OCI-LY1 (cell line): ENCODE data around the gene DPH7.

ENCODE experiments used
- EZH2 ChIP-seq: fragments of 200-600 bp; sonication (generic), shearing (Covaris generic); IDR thresholded peaks from 2 replicates; pipeline ENCODE4 v1.8.0; 2017; ENCODE audit warnings: borderline replicate concordance, mixed run types, mild to moderate bottlenecking, antibody characterized with exemption, low read length, moderate library complexity, mixed read lengths
- TF ChIP-seq, protein P1 (sequence below): fragments of 200-600 bp; sonication (generic), shearing (Covaris generic); IDR thresholded peaks from 2 replicates; pipeline ENCODE4 v1.5.1; 2017; ENCODE audit warnings: mild to moderate bottlenecking, antibody characterized with exemption, low read length, moderate library complexity, mixed read lengths

DNA sequence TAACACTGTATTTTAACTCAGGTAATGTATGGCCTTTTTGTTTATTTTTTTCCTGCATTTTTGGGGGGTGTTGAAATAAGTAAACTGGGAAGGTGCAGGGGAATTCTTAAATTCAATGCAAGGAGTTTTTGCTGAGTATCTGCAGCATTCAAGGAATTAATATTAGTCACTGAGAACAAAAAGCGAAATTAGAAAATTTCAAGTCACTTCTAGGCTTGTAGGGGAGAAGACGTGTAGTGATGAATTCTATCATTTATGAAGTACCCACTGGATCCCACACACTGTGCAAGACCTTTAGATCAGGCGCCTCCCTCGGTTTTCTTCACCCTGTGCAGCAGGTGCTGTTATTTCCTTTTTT, 41.3 kb upstream of the DPH7 start:
- TF ChIP-seq, protein P1, sequence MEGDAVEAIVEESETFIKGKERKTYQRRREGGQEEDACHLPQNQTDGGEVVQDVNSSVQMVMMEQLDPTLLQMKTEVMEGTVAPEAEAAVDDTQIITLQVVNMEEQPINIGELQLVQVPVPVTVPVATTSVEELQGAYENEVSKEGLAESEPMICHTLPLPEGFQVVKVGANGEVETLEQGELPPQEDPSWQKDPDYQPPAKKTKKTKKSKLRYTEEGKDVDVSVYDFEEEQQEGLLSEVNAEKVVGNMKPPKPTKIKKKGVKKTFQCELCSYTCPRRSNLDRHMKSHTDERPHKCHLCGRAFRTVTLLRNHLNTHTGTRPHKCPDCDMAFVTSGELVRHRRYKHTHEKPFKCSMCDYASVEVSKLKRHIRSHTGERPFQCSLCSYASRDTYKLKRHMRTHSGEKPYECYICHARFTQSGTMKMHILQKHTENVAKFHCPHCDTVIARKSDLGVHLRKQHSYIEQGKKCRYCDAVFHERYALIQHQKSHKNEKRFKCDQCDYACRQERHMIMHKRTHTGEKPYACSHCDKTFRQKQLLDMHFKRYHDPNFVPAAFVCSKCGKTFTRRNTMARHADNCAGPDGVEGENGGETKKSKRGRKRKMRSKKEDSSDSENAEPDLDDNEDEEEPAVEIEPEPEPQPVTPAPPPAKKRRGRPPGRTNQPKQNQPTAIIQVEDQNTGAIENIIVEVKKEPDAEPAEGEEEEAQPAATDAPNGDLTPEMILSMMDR: no peak
- no peak for TF ChIP-seq EZH2
